SK-N-MC (cell line): ENCODE measurements around the gene GRID2.

Experiments
- EZH2 ChIP-seq: fragments of 200-600 bp; sonication (generic); IDR thresholded peaks from one replicate; pipeline ENCODE4 v1.6.1; 2017; ENCODE audit warnings: antibody characterized with exemption
- POLR2AphosphoS5 ChIP-seq: IDR thresholded peaks from 2 replicates; pipeline ENCODE4 v1.6.1; 2012; ENCODE audit warnings: mild to moderate bottlenecking, low read depth, low read length, borderline replicate concordance

DNA sequence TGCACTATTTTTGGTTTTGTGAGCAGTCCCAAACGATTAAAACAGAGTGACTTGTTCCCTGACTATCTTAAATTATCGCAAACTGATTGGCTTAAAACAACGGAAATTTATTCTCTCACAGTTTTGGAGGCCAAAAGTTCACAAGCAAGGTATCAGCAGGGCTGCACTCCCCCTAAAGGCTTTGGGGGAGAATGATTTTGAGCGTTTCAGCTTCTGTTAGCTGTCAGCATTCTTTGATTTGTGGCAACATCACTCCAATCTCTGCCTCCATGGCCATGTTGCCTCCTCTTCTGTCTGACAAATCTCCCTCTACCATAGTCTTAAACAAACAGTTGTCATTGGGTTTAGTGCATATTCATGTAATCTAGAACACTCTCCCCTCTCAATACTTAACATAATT, 1065.2 kb downstream of the GRID2 start:
- TF ChIP-seq EZH2 (no peak), POLR2AphosphoS5 (no peak)
